Lung (tissue), 12 donors: ENCODE data around the gene ADGRG1. TPM values are rescaled to one million over a fixed set of nuclear protein-coding genes. Genes with fewer than 3 reads are reported as not detected.

Experiments used
- ATAC-seq: fragments of 200-7000 bp; cut with Tn5 transposase; one replicate; pipeline ENCODE4 v1.9.1; 2020; ENCODE audit warnings: moderate number of reproducible peaks; ENCODE audit not compliant: insufficient read depth, low FRiP score
- DNase-seq, 3 donors: peaks; one replicate each; pipeline ENCODE4 v3.0.0-alpha.2; 2013 to 2017
- H3K27ac ChIP-seq, 2 donors: one replicate each; pipeline ENCODE4 v1.5.1; 2013; ENCODE audit warnings: mild to moderate bottlenecking in 2 of 2, moderate library complexity in 2 of 2, control low read depth in 1 of 2, inconsistent platforms in 1 of 2, low read depth in 1 of 2, low read length in 1 of 2
- H3K27me3 ChIP-seq, 3 donors: one replicate each; pipeline ENCODE4 v1.5.1; 2013; ENCODE audit warnings: low read length in 2 of 3; ENCODE audit not compliant: control insufficient read depth in 3 of 3, insufficient read depth in 3 of 3
- H3K36me3 ChIP-seq, 4 donors: one replicate each; pipeline ENCODE4 v1.5.1; 2013; ENCODE audit warnings: low read length in 4 of 4, mild to moderate bottlenecking in 1 of 4, moderate library complexity in 1 of 4; ENCODE audit not compliant: control insufficient read depth in 4 of 4, insufficient read depth in 4 of 4
- H3K4me1 ChIP-seq, 5 donors: one replicate each; pipeline ENCODE4 v1.5.1; 2013; ENCODE audit warnings: low read length in 5 of 5, mild to moderate bottlenecking in 2 of 5, moderate library complexity in 1 of 5; ENCODE audit not compliant: control insufficient read depth in 5 of 5, insufficient read depth in 5 of 5
- H3K4me3 ChIP-seq: one replicate; pipeline ENCODE4 v1.5.1; 2013; ENCODE audit warnings: mild to moderate bottlenecking, control low read depth, moderate library complexity
- H3K9ac ChIP-seq, 2 donors: one replicate each; pipeline ENCODE4 v1.5.1; 2013; ENCODE audit warnings: low read length in 2 of 2, control low read depth in 1 of 2; ENCODE audit not compliant: insufficient read depth in 1 of 2
- H3K9me3 ChIP-seq, 4 donors: one replicate each; pipeline ENCODE4 v1.5.1; 2013; ENCODE audit warnings: low read length in 3 of 4, mild to moderate bottlenecking in 1 of 4, moderate library complexity in 1 of 4; ENCODE audit not compliant: control insufficient read depth in 4 of 4, insufficient read depth in 3 of 4
- CTCF ChIP-seq: IDR thresholded peaks from 2 replicates; pipeline ENCODE4 v1.5.1; 2012; ENCODE audit warnings: mild to moderate bottlenecking; ENCODE audit errors: control extremely low read depth, extremely low read depth
- WGBS, 2 donors: extraction: QIAGEN DNeasy Blood & Tissue Kit; methylation state at CpG; one replicate each; pipeline ENCODE4 v1.1.7; 2013; 5-methylcytosine and 5-hydroxymethylcytosine counted together
- polyA plus RNA-seq, 2 donors: library from polyadenylated mRNA; stranded (reverse); fragments of 200-250 nt; gene quantifications; one replicate each; pipeline ENCODE4 v1.2.1, GENCODE V29; 2013
- total RNA-seq, 2 donors: library from RNA; depleted of rRNA in 1 of 2; stranded (reverse); fragments of >200 nt in 1 of 2; gene quantifications; one replicate each; pipeline ENCODE4 v1.2.1, GENCODE V29; 2014 to 2021
- donor health status: control.
- donor health status: control.
- donor health status: Bipolar disorder and iron deficiency.
- donor health status: healthy.
- donor health status: DM: yes; HTN: yes; CAD: no.

Gene ADGRG1
- total and polyA plus RNA-seq, 4 donors: 8.8 to 74.4 (median 28.0) TPM

- DNase-seq (no peak), ATAC-seq (no peak)
- Histone ChIP-seq H3K9ac (no peak overlapping the region), H3K4me3 (no peak overlapping the region), H3K4me1 (peaks cover 0 to 1% (median 0%) of the 10 kb centered on the region in 5 donors), H3K27ac (no peak overlapping the region), H3K9me3 (no peaks in the 10 kb centered on the region), H3K36me3 (no peaks in the 10 kb centered on the region), H3K27me3 (no peaks in the 10 kb centered on the region)
- TF ChIP-seq CTCF: no peak
- WGBS, 2 donors: 94% methylated on average over 13 of the region's 13 CpGs
Observed at GRCh38 chr16:57681950-57682728, 53.7 kb downstream of the ADGRG1 start.

- Histone ChIP-seq H3K36me3 (no peaks in the 10 kb centered on the region), H3K27me3 (no peaks in the 10 kb centered on the region), H3K9me3 (no peaks in the 10 kb centered on the region), H3K27ac (no peak overlapping the region), H3K4me1 (no peaks in the 10 kb centered on the region), H3K4me3 (no peak overlapping the region), H3K9ac (no peak overlapping the region)
- no peak for DNase-seq
- no peak for ATAC-seq
- TF ChIP-seq CTCF: no peak
- WGBS, 2 donors: 91 to 92% methylated on average over 11 of the region's 11 CpGs
Observed at GRCh38 chr16:57682809-57683635, 54.6 kb downstream of the ADGRG1 start.

GRCh38 chr16:57683636-57684545, 55.5 kb downstream of the ADGRG1 start:
- Histone ChIP-seq H3K9ac (no peak overlapping the region), H3K9me3 (no peaks in the 10 kb centered on the region), H3K4me1 (no peaks in the 10 kb centered on the region), H3K4me3 (no peak overlapping the region), H3K27me3 (no peaks in the 10 kb centered on the region), H3K36me3 (no peaks in the 10 kb centered on the region), H3K27ac (no peak overlapping the region)
- TF ChIP-seq CTCF: no peak
- ATAC-seq (no peak), DNase-seq (no peak)
- 70 to 85% methylated on average over 18 of the region's 18 CpGs for WGBS, 2 donors
